Suprapubic skin (tissue), 4 donors: ENCODE results near the gene CR1L. TPM values are rescaled to one million over a fixed set of nuclear protein-coding genes. Genes with fewer than 3 reads are reported as not detected.
"Not testable (repeated sequence)": the region's sequence is repeated elsewhere in the genome, so short reads cannot be mapped to it uniquely, and the experiment has no call there.

Source experiments
- DNase-seq, 2 donors: peaks; one replicate each; pipeline ENCODE4 v3.0.0-alpha.2; 2019; ENCODE audit warnings: low spot score in 2 of 2
- H3K27ac ChIP-seq: fragments of 200-600 bp; sonication (generic); one replicate; pipeline ENCODE4 v1.5.1; 2019
- H3K27me3 ChIP-seq: fragments of 200-600 bp; sonication (generic); one replicate; pipeline ENCODE4 v1.5.1; 2019
- H3K36me3 ChIP-seq: fragments of 200-600 bp; sonication (generic); one replicate; pipeline ENCODE4 v1.5.1; 2019
- H3K4me1 ChIP-seq: fragments of 200-600 bp; sonication (generic); one replicate; pipeline ENCODE4 v1.5.1; 2019
- H3K4me3 ChIP-seq: fragments of 200-600 bp; sonication (generic); one replicate; pipeline ENCODE4 v1.5.1; 2019; ENCODE audit warnings: mild to moderate bottlenecking
- H3K9me3 ChIP-seq: fragments of 200-600 bp; sonication (generic); one replicate; pipeline ENCODE4 v1.5.1; 2019
- EP300 ChIP-seq: sonication (generic); formaldehyde crosslinking; IDR thresholded peaks from one replicate; pipeline ENCODE4 v1.6.1; 2017; ENCODE audit warnings: antibody characterized with exemption
- POLR2A ChIP-seq, 2 donors: fragments of 450-650 bp; IDR thresholded peaks; one replicate each; pipeline ENCODE4 v1.6.1; 2017; ENCODE audit warnings: antibody characterized with exemption in 2 of 2, mild to moderate bottlenecking in 2 of 2, moderate library complexity in 2 of 2
- POLR2AphosphoS5 ChIP-seq, 3 donors: sonication (generic); formaldehyde crosslinking; IDR thresholded peaks; one replicate each; pipeline ENCODE4 v1.6.1; 2017; ENCODE audit warnings: antibody characterized with exemption in 3 of 3
- WGBS: methylation state at CpG from one replicate; pipeline ENCODE4 v1.1.5; 2018; 5-methylcytosine and 5-hydroxymethylcytosine counted together
- total RNA-seq, 4 donors: library from RNA; depleted of rRNA; stranded (reverse); fragments of >200 nt; gene quantifications; one replicate each; pipeline ENCODE4 v1.1.0, GENCODE V29; 2016
- TF ChIP-seq, protein P1 (sequence below), 2 donors: fragments of 200-600 bp in 1 of 2; fragments of 450-650 bp in 1 of 2; sonication (generic) in 1 of 2; IDR thresholded peaks; one replicate each; pipeline ENCODE4 v1.5.1; 2016 to 2019; ENCODE audit warnings: antibody characterized with exemption in 2 of 2, mild to moderate bottlenecking in 1 of 2, moderate library complexity in 1 of 2

The CR1L gene
- total RNA-seq, 4 donors from 2014 or later = not detected

DNA sequence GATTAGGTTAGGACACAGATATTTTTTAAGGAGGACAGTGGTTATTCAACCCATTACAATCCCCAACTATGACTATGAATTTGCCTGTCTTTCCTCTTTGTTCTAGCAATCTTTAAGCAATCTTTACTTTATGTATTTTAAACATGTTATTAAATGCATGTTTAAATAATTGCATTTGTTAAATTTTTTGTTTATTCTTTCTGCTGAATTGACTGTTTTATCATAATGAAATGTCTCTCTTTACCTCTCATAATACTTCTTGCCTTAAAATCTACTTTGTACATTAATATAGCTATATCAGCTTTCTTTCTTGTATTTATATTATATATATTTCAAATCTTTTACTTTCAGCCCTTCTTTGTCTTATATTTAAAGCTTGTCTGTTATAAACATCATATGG lies 46.1 kb downstream of the CR1L start:
- Histone ChIP-seq H3K9me3 (no peaks in the 10 kb centered on the region), H3K27ac (no peak overlapping the region), H3K27me3 (peaks cover 9% of the 10 kb centered on the region), H3K4me3 (no peak overlapping the region), H3K4me1 (no peaks in the 10 kb centered on the region), H3K36me3 (no peaks in the 10 kb centered on the region)
- no peak for TF ChIP-seq POLR2AphosphoS5 (IDR thresholded peaks at IDR 0.05)
- TF ChIP-seq, protein P1, sequence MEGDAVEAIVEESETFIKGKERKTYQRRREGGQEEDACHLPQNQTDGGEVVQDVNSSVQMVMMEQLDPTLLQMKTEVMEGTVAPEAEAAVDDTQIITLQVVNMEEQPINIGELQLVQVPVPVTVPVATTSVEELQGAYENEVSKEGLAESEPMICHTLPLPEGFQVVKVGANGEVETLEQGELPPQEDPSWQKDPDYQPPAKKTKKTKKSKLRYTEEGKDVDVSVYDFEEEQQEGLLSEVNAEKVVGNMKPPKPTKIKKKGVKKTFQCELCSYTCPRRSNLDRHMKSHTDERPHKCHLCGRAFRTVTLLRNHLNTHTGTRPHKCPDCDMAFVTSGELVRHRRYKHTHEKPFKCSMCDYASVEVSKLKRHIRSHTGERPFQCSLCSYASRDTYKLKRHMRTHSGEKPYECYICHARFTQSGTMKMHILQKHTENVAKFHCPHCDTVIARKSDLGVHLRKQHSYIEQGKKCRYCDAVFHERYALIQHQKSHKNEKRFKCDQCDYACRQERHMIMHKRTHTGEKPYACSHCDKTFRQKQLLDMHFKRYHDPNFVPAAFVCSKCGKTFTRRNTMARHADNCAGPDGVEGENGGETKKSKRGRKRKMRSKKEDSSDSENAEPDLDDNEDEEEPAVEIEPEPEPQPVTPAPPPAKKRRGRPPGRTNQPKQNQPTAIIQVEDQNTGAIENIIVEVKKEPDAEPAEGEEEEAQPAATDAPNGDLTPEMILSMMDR (IDR thresholded peaks at IDR 0.05) = no peak
- DNase-seq = no peak

DNA sequence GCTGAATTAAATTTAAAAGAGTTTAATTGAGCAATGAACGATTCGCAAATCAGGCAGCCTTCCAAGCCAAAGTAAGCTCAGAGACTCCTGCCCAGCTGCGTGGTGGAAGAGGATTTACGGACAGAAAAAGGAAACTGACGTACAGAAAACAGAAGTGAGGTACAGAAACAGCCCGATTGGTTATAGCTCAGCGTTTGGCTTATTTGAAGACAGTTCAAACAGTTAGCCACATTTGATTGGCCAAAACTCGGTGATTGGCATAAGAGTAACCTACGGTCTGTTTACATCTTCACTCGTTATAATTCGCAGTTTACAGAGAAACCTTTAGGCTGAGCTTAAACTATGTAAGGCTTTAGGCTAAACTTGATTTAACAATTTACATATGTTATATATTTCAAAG lies 46.9 kb downstream of the CR1L start:
- H3K36me3 ChIP-seq = no peaks in the 10 kb centered on the region
- DNase-seq = no peak
- no peaks in the 10 kb centered on the region for H3K4me1 ChIP-seq
- peaks cover 9% of the 10 kb centered on the region for H3K27me3 ChIP-seq
- H3K4me3 ChIP-seq = no peak overlapping the region
- WGBS = 58% methylated on average over 11 of the region's 11 CpGs
- TF ChIP-seq EP300 (no peak), POLR2A (IDR thresholded peaks at IDR 0.05) (no peak), POLR2AphosphoS5 (IDR thresholded peaks at IDR 0.05) (no peak)
- TF ChIP-seq, protein P1 (IDR thresholded peaks at IDR 0.05) = no peak
- no peak overlapping the region for H3K27ac ChIP-seq
- H3K9me3 ChIP-seq = no peaks in the 10 kb centered on the region

DNA sequence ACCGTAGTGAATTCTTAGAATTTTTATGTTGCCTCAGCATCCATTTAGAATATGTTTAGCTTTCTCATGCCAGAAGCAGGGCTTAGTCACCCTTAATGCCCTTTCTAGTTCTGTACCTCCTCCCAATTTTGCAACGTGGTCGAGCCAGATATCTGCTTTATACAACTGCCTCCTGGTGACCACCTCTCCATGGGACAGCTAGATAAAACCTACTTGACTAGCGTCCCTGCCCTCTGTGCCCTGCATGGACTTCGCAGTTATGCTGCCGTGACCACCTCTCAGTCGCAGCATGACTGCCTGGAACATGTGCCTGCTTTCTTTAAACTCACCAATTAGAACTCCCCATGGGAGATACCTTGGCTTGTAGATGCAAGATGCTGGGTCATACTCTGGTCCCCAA lies 47.4 kb downstream of the CR1L start:
- not testable (repeated sequence) for H3K27me3 ChIP-seq, H3K4me3 ChIP-seq, H3K9me3 ChIP-seq, H3K36me3 ChIP-seq, H3K27ac ChIP-seq, DNase-seq, H3K4me1 ChIP-seq
- 88% methylated on average over 7 of the region's 7 CpGs for WGBS

DNA sequence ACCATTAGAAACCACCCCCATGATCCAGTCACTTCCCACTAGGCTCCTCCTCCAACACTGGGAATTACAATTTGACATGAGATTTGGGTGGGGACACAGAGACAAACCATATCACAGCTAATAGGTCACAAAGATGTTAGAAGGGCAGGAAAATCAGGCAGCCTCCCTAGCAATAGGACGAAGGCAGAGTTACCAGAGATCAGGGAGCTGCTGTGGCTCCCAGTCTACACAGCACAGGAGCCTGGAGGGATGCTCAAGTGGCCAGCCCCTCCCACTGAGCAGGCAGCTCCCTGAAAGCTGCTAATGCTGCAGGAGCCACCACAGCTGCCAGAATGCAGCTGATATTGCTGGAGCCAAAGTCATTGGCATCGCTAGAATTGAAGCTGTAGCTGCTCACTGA lies 51.0 kb downstream of the CR1L start:
- Histone ChIP-seq H3K4me3 (no peak overlapping the region), H3K27me3 (peaks cover 9% of the 10 kb centered on the region), H3K9me3 (no peaks in the 10 kb centered on the region), H3K36me3 (no peaks in the 10 kb centered on the region), H3K27ac (no peak overlapping the region), H3K4me1 (no peaks in the 10 kb centered on the region)
- WGBS = 100% methylated on average over 1 of the region's 2 CpGs
- no peak for DNase-seq
- TF ChIP-seq EP300 (no peak), POLR2AphosphoS5 (IDR thresholded peaks at IDR 0.05) (no peak), POLR2A (IDR thresholded peaks at IDR 0.05) (no peak)
- TF ChIP-seq, protein P1 (IDR thresholded peaks at IDR 0.05) = no peak

DNA sequence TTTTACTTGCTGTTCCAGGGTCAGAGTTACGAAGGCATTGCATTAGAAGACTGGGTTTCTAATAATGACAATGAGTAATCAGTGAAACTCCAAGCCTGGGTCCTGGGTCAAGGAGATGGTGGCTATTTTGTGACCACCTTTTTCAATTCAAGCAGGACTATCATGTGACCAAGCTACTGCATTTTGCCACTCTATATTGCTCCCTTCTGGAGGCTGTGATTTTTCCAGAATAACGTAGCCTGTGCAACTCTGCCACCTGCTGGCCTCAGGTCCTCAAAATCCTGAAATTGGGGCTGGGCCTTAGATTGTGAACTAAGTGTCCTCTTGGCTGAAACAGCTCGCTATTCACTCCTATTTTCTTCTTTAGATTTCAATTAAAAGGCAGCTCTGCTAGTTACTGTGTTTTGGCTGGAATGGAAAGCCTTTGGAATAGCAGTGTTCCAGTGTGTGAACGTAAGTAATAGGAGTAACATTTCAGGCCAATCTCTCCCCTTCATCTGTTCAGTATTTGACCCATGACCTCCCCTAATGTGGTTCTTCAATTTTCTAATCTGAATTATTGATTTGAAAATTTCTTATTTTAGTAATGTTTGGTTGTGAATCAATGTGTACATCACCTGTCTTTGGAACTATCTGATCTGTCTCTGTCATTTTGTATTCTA lies 54.0 kb downstream of the CR1L start:
- TF ChIP-seq EP300 = no peak
- TF ChIP-seq, protein P1 (IDR thresholded peaks at IDR 0.05) = peak; percentile 9 to 55
- DNase-seq = no peak

GRCh38 chr1:207702317-207702716 lies 57.4 kb downstream of the CR1L start:
- Histone ChIP-seq H3K27ac (no peak overlapping the region), H3K36me3 (no peaks in the 10 kb centered on the region), H3K4me1 (no peaks in the 10 kb centered on the region), H3K9me3 (no peaks in the 10 kb centered on the region), H3K27me3 (no peaks in the 10 kb centered on the region), H3K4me3 (no peak overlapping the region)
- DNase-seq = no peak
- WGBS = 75% methylated on average over 1 of the region's 1 CpG
- TF ChIP-seq, protein P1 (IDR thresholded peaks at IDR 0.05) = no peak
- no peak for TF ChIP-seq EP300
- TF ChIP-seq POLR2A (IDR thresholded peaks at IDR 0.05) = no peak
- no peak for TF ChIP-seq POLR2AphosphoS5 (IDR thresholded peaks at IDR 0.05)

More for the DNA sequence above, 54.0 kb downstream of the CR1L start:
- Histone ChIP-seq H3K4me1 (no peaks in the 10 kb centered on the region), H3K27ac (no peak overlapping the region), H3K4me3 (no peak overlapping the region), H3K27me3 (no peaks in the 10 kb centered on the region), H3K9me3 (no peaks in the 10 kb centered on the region), H3K36me3 (no peaks in the 10 kb centered on the region)
- 48% methylated on average over 4 of the region's 4 CpGs for WGBS
